Measurements from ENCODE around the gene ULK2.

The ULK2 gene

DNA sequence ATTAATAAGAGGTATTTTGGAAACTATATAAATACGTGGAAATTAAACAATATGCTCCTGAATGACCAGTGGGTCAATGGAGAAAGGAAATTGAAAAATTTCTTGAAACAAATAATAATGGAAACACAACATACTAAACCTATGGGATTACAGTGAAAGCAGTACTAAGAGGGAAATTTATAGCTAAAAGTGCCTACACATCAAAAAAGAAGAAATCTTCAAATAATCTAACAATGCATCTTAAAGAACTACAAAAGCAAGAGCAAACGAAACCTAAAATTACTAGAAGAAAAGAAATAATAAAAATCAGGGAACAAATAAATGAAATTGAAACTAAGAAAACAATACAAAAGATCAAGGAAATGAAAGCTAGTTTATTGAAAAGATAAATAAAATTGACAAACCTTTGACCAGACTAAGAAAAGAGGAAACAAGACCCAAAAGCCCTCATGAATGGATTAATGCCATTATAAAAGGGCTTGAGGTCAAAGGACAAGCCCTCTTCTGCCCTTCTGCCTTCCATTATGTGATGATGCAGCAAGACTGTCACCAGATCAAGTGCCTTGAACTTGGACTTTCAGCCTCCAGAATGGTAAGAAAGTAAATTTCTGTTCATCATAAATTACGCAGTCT lies 75.7 kb downstream of the ULK2 start:
- H2BK120ac ChIP-seq (ENCODE audit: insufficient read depth, low read length, poor library complexity) = no peak overlapping the region
- peaks cover 9% of the 10 kb centered on the region for H3K9me3 ChIP-seq (ENCODE audit: insufficient read depth, low read depth, low read length)
- no peak overlapping the region for H3K4me2 ChIP-seq (ENCODE audit: low read length)
- no peak overlapping the region for H3K9ac ChIP-seq (ENCODE audit: low read length)
- H2BK5ac ChIP-seq (ENCODE audit: low read depth, low read length, poor library complexity) = no peak overlapping the region
- H3K4ac ChIP-seq (ENCODE audit: low read depth, low read length) = no peak overlapping the region
- no peak overlapping the region for H2AK5ac ChIP-seq (ENCODE audit: low read length)
- no peak overlapping the region for H3K14ac ChIP-seq (ENCODE audit: low read length)
- H2BK12ac ChIP-seq (ENCODE audit: low read length) = no peak overlapping the region
- H4K91ac ChIP-seq (ENCODE audit: low read depth, low read length) = no peak overlapping the region
- H2AFZ ChIP-seq (ENCODE audit: insufficient read depth, low read length, poor library complexity) = no peak overlapping the region
- no peak overlapping the region for H4K8ac ChIP-seq (ENCODE audit: low read depth, low read length)
- no peaks in the 10 kb centered on the region for H3K79me2 ChIP-seq (ENCODE audit: control insufficient read depth, insufficient read depth, low read length, poor library complexity)
- no peak overlapping the region for H3K27ac ChIP-seq (ENCODE audit: low read depth, low read length)
- H3K4me1 ChIP-seq (ENCODE audit: control insufficient read depth in 1 of 2, insufficient read depth in 2 of 2, low read length in 2 of 2) = no peaks in the 10 kb centered on the region
- DNase-seq = no peak
- H3K23ac ChIP-seq (ENCODE audit: low read length) = no peak overlapping the region
- H3K79me1 ChIP-seq (ENCODE audit: low read length) = no peaks in the 10 kb centered on the region
- H3K36me3 ChIP-seq (ENCODE audit: control insufficient read depth in 1 of 2, insufficient read depth in 2 of 2, low read length in 2 of 2) = peaks cover 18% of the 10 kb centered on the region in 2 experiments
- no CpG with 5 or more reads among the region's 3 CpGs for WGBS (ENCODE audit: extremely low coverage, insufficient coverage, insufficient read length)
- H3K27me3 ChIP-seq (ENCODE audit: insufficient read depth, low read length) = no peaks in the 10 kb centered on the region
- H3K4me3 ChIP-seq (ENCODE audit: low read depth, low read length) = no peak overlapping the region
- H3K18ac ChIP-seq (ENCODE audit: low read length) = no peak overlapping the region
- H4K12ac ChIP-seq (ENCODE audit: low read depth, low read length) = no peak overlapping the region

- no peaks in the 10 kb centered on the region for H3K79me2 ChIP-seq (ENCODE audit: control insufficient read depth, insufficient read depth, low read length, poor library complexity)
- H2BK5ac ChIP-seq (ENCODE audit: low read depth, low read length, poor library complexity) = no peak overlapping the region
- no peak overlapping the region for H3K23ac ChIP-seq (ENCODE audit: low read length)
- no peak for DNase-seq
- peaks cover 10 to 11% of the 10 kb centered on the region in 2 experiments for H3K36me3 ChIP-seq (ENCODE audit: control insufficient read depth in 1 of 2, insufficient read depth in 2 of 2, low read length in 2 of 2)
- H3K14ac ChIP-seq (ENCODE audit: low read length) = no peak overlapping the region
- no peaks in the 10 kb centered on the region for H3K27me3 ChIP-seq (ENCODE audit: insufficient read depth, low read length)
- H2BK12ac ChIP-seq (ENCODE audit: low read length) = no peak overlapping the region
- no peak overlapping the region for H3K18ac ChIP-seq (ENCODE audit: low read length)
- H3K9ac ChIP-seq (ENCODE audit: low read length) = no peak overlapping the region
- H4K8ac ChIP-seq (ENCODE audit: low read depth, low read length) = no peak overlapping the region
- no peaks in the 10 kb centered on the region for H3K79me1 ChIP-seq (ENCODE audit: low read length)
- no peak overlapping the region for H2AK5ac ChIP-seq (ENCODE audit: low read length)
- H3K4me1 ChIP-seq (ENCODE audit: control insufficient read depth in 1 of 2, insufficient read depth in 2 of 2, low read length in 2 of 2) = no peaks in the 10 kb centered on the region
- H3K9me3 ChIP-seq (ENCODE audit: insufficient read depth, low read depth, low read length) = peaks cover 3% of the 10 kb centered on the region
- no peak overlapping the region for H2AFZ ChIP-seq (ENCODE audit: insufficient read depth, low read length, poor library complexity)
- no peak overlapping the region for H2BK120ac ChIP-seq (ENCODE audit: insufficient read depth, low read length, poor library complexity)
- no peak overlapping the region for H3K4me3 ChIP-seq (ENCODE audit: low read depth, low read length)
- no peak overlapping the region for H3K27ac ChIP-seq (ENCODE audit: low read depth, low read length)
- no peak overlapping the region for H4K91ac ChIP-seq (ENCODE audit: low read depth, low read length)
- no peak overlapping the region for H4K12ac ChIP-seq (ENCODE audit: low read depth, low read length)
- H3K4me2 ChIP-seq (ENCODE audit: low read length) = no peak overlapping the region
- H3K4ac ChIP-seq (ENCODE audit: low read depth, low read length) = no peak overlapping the region
- WGBS (ENCODE audit: extremely low coverage, insufficient coverage, insufficient read length) = no CpG with 5 or more reads among the region's 7 CpGs
Measured at GRCh38 chr17:19787733-19788357, 79.9 kb downstream of the ULK2 start.

DNA sequence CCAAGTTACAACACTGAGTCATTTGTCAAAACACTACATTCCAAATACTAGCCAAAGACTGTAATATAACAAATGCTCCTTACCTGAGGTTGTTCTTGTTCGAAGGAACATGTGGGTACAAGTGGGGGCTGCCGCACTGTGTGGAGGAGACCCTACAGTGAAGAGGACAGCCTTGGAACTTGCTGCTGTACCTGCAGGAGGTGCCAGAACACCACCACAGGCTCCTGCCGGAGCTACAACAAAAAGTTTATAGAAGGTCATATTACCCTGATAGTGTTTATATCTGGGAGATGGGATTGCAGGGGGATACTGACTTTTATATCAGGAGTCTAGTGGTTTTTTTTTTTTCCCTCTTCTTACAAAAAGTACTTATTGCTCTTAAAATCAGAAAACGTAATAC lies 81.9 kb downstream of the ULK2 start:
- Histone ChIP-seq H2BK12ac (ENCODE audit: low read length) (no peak overlapping the region), H2AFZ (ENCODE audit: insufficient read depth, low read length, poor library complexity) (no peak overlapping the region), H3K27ac (ENCODE audit: low read depth, low read length) (no peak overlapping the region), H4K12ac (ENCODE audit: low read depth, low read length) (no peak overlapping the region), H3K18ac (ENCODE audit: low read length) (no peak overlapping the region), H4K8ac (ENCODE audit: low read depth, low read length) (no peak overlapping the region), H3K79me1 (ENCODE audit: low read length) (no peaks in the 10 kb centered on the region), H3K9ac (ENCODE audit: low read length) (no peak overlapping the region), H3K79me2 (ENCODE audit: control insufficient read depth, insufficient read depth, low read length, poor library complexity) (no peaks in the 10 kb centered on the region), H3K36me3 (ENCODE audit: control insufficient read depth in 1 of 2, insufficient read depth in 2 of 2, low read length in 2 of 2) (peaks cover 9 to 11% of the 10 kb centered on the region in 2 experiments), H2BK120ac (ENCODE audit: insufficient read depth, low read length, poor library complexity) (no peak overlapping the region), H3K9me3 (ENCODE audit: insufficient read depth, low read depth, low read length) (peaks cover 3% of the 10 kb centered on the region), H4K91ac (ENCODE audit: low read depth, low read length) (no peak overlapping the region), H3K4me3 (ENCODE audit: low read depth, low read length) (no peak overlapping the region), H2AK5ac (ENCODE audit: low read length) (no peak overlapping the region), H3K4ac (ENCODE audit: low read depth, low read length) (no peak overlapping the region), H3K4me2 (ENCODE audit: low read length) (no peak overlapping the region), H2BK5ac (ENCODE audit: low read depth, low read length, poor library complexity) (no peak overlapping the region), H3K23ac (ENCODE audit: low read length) (no peak overlapping the region), H3K4me1 (ENCODE audit: control insufficient read depth in 1 of 2, insufficient read depth in 2 of 2, low read length in 2 of 2) (no peaks in the 10 kb centered on the region), H3K14ac (ENCODE audit: low read length) (no peak overlapping the region), H3K27me3 (ENCODE audit: insufficient read depth, low read length) (no peaks in the 10 kb centered on the region)
- DNase-seq = no peak
- no CpG with 5 or more reads among the region's 4 CpGs for WGBS (ENCODE audit: extremely low coverage, insufficient coverage, insufficient read length)

- H3K27ac ChIP-seq (ENCODE audit: low read depth, low read length) = no peak overlapping the region
- no peak overlapping the region for H3K9ac ChIP-seq (ENCODE audit: low read length)
- WGBS (ENCODE audit: extremely low coverage, insufficient coverage, insufficient read length) = no CpG with 5 or more reads among the region's 9 CpGs
- no peak overlapping the region for H3K14ac ChIP-seq (ENCODE audit: low read length)
- H3K9me3 ChIP-seq (ENCODE audit: insufficient read depth, low read depth, low read length) = no peaks in the 10 kb centered on the region
- no peak overlapping the region for H3K23ac ChIP-seq (ENCODE audit: low read length)
- no peak overlapping the region for H4K91ac ChIP-seq (ENCODE audit: low read depth, low read length)
- no peak overlapping the region for H3K18ac ChIP-seq (ENCODE audit: low read length)
- H2BK120ac ChIP-seq (ENCODE audit: insufficient read depth, low read length, poor library complexity) = no peak overlapping the region
- H3K79me2 ChIP-seq (ENCODE audit: control insufficient read depth, insufficient read depth, low read length, poor library complexity) = no peaks in the 10 kb centered on the region
- no peak overlapping the region for H4K8ac ChIP-seq (ENCODE audit: low read depth, low read length)
- H3K4me3 ChIP-seq (ENCODE audit: low read depth, low read length) = no peak overlapping the region
- H2BK12ac ChIP-seq (ENCODE audit: low read length) = no peak overlapping the region
- H2BK5ac ChIP-seq (ENCODE audit: low read depth, low read length, poor library complexity) = no peak overlapping the region
- no peaks in the 10 kb centered on the region for H3K27me3 ChIP-seq (ENCODE audit: insufficient read depth, low read length)
- H4K12ac ChIP-seq (ENCODE audit: low read depth, low read length) = no peak overlapping the region
- peaks cover 4 to 11% of the 10 kb centered on the region in 2 experiments for H3K36me3 ChIP-seq (ENCODE audit: control insufficient read depth in 1 of 2, insufficient read depth in 2 of 2, low read length in 2 of 2)
- H3K79me1 ChIP-seq (ENCODE audit: low read length) = no peaks in the 10 kb centered on the region
- no peak overlapping the region for H2AFZ ChIP-seq (ENCODE audit: insufficient read depth, low read length, poor library complexity)
- no peak overlapping the region for H3K4ac ChIP-seq (ENCODE audit: low read depth, low read length)
- no peak overlapping the region for H2AK5ac ChIP-seq (ENCODE audit: low read length)
- no peaks in the 10 kb centered on the region for H3K4me1 ChIP-seq (ENCODE audit: control insufficient read depth in 1 of 2, insufficient read depth in 2 of 2, low read length in 2 of 2)
- DNase-seq = no peak
- no peak overlapping the region for H3K4me2 ChIP-seq (ENCODE audit: low read length)
Measured at GRCh38 chr17:19781488-19782458, 86.0 kb downstream of the ULK2 start.

All from trophoblast cell (in vitro differentiated cells and primary cell).